ENCODE results near the gene ARSB. TPM values are rescaled to one million over a fixed set of nuclear protein-coding genes. Genes with fewer than 3 reads are reported as not detected.
"Not testable (repeated sequence)": the region's sequence is repeated elsewhere in the genome, so short reads cannot be mapped to it uniquely, and the experiment has no call there.

ARSB gene
- total and polyA plus RNA-seq, 12 donors, result 1.9 to 24.5 (median 14.5) TPM

DNA sequence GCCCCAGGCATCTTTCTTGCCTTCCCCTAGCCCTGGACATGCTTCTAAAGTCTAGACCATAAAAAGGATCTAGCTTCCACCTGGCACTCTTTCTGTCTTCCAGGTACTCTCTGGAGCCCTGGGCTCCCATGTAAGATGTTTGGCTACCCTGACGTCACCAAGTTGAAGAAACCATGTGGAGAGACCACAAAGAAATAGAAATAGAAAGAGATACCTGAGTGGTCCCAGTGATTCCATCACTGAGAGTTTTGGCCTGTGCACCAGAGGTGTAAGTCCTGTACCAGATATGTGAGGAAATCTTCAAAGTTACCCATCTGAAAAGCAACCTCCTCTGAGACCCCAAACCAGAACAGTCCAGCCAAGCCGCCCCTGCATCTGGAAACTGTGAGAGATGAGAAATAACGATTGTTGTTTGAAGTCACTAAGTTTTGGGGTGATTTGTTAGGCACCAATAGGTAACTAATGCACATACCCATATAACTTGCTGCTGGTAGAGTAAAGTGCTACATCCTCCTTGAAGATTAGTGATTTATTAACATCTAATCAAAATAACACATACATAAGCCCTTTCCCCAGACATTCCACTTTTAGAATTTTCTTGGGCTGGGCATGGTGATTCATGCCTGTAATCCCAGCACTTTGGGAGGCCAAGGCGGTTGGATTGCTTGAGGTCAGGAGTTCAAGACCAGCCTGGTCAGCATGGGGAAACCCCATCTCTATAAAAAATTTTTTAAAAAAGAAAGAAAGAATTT is 250.8 kb downstream of the ARSB start:
- no peak overlapping the region for H3K27ac ChIP-seq
- no peak overlapping the region for H3K4me3 ChIP-seq
- TF ChIP-seq POLR2A (IDR thresholded peaks at IDR 0.05) (no peak), CTCF (IDR thresholded peaks at IDR 0.05) (no peak)
- intact Hi-C loops (cut with DNase I), result no loop called here
- H3K4me1 ChIP-seq (replicated peaks in 1 of 2), result no peaks in the 10 kb centered on the region
- no peaks in the 10 kb centered on the region for H3K9me3 ChIP-seq (replicated peaks in 1 of 3)
- H3K36me3 ChIP-seq (replicated peaks in 1 of 2), result no peaks in the 10 kb centered on the region
- H3K27me3 ChIP-seq, result no peaks in the 10 kb centered on the region
- no peak for DNase-seq
- 75 to 88% (median 86%) methylated on average over 4 of the region's 4 CpGs for WGBS, 4 donors

GRCh38 chr5:78732721-78733120 is 252.4 kb downstream of the ARSB start:
- H3K4me3 ChIP-seq; DNase-seq; H3K27ac ChIP-seq; H3K27me3 ChIP-seq; H3K4me1 ChIP-seq (replicated peaks in 1 of 2); H3K36me3 ChIP-seq (replicated peaks in 1 of 2); intact Hi-C loops (cut with DNase I); H3K9me3 ChIP-seq (replicated peaks in 1 of 3): not testable (repeated sequence)
- 74 to 91% (median 82%) methylated on average over 6 of the region's 6 CpGs for WGBS, 4 donors

- WGBS, 4 donors, result 27 to 65% (median 51%) methylated on average over 2 of the region's 2 CpGs
- Histone ChIP-seq H3K27me3 (no peaks in the 10 kb centered on the region), H3K4me1 (replicated peaks in 1 of 2) (no peaks in the 10 kb centered on the region), H3K9me3 (replicated peaks in 1 of 3) (no peaks in the 10 kb centered on the region), H3K4me3 (no peak overlapping the region), H3K36me3 (replicated peaks in 1 of 2) (no peaks in the 10 kb centered on the region), H3K27ac (no peak overlapping the region)
- intact Hi-C loops (cut with DNase I), result no loop called here
- DNase-seq, result no peak
- no peak for TF ChIP-seq CTCF (IDR thresholded peaks at IDR 0.05)
- no peak for TF ChIP-seq POLR2A (IDR thresholded peaks at IDR 0.05)
Observed at GRCh38 chr5:78731884-78732283, 253.2 kb downstream of the ARSB start.

DNA sequence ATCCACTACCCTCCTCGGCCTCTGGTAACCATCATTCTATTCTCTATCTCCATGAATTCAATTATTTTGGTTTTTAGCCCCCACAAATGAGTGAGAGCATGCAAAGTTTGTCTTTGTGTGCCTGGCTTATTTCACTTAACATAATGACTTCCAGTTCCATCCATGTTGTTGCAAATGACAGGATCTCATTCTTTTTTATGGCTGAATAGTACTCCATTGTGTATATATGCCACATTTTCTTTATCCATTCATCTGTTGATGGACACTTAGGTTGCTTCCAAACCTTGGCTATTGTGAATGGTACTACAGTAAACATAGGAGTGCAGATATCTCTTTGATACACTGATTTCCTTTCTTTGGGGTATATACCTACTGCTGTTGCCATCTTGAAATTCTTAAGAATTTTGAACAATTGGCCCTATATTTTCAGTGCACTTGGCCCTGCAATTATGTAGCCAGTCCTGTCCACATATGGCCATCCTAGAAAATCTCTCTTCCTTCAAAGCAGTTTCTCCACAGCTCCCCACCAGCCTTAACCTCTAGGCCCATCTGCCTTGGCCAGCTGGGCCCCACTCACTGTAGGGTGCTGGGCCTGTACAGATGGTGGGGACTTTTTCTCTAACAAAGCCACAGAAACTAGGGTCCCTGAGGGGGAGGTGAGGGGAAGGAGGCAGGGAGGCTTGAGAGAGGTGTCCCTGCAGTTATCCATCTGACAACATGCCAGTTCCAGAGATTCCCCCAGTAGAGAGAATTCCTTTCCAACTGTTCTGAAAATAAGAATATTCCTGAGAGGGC is 254.6 kb downstream of the ARSB start:
- Histone ChIP-seq H3K27ac (no peak overlapping the region), H3K27me3 (no peaks in the 10 kb centered on the region), H3K9me3 (replicated peaks in 1 of 3) (no peaks in the 10 kb centered on the region), H3K4me3 (no peak overlapping the region), H3K4me1 (replicated peaks in 1 of 2) (no peaks in the 10 kb centered on the region), H3K36me3 (replicated peaks in 1 of 2) (no peaks in the 10 kb centered on the region)
- intact Hi-C loops (cut with DNase I), result no loop called here
- TF ChIP-seq CTCF (IDR thresholded peaks at IDR 0.05), result no peak
- TF ChIP-seq POLR2A (IDR thresholded peaks at IDR 0.05), result no peak
- 85 to 100% (median 90%) methylated on average over 1 of the region's 1 CpG for WGBS, 4 donors
- DNase-seq, result no peak
